ENCODE results near the gene C1QTNF6. TPM values are rescaled to one million over a fixed set of nuclear protein-coding genes. Genes with fewer than 3 reads are reported as not detected.

The C1QTNF6 gene
- total and polyA plus RNA-seq, 2 of the 4 experiments (the other 2 are of a cell fraction), result 1.1 to 10.9 TPM

- Histone ChIP-seq H3K56ac (ENCODE audit: extremely low read depth, insufficient read depth, low read length) (no peak overlapping the region), H3K9ac (ENCODE audit: low read depth, low read length) (no peak overlapping the region), H2BK15ac (ENCODE audit: low read depth, low read length) (no peak overlapping the region), H3K18ac (ENCODE audit: low read depth, low read length) (no peak overlapping the region), H3K4me2 (ENCODE audit: low read depth, low read length) (no peak overlapping the region), H3K4ac (ENCODE audit: low read depth, low read length) (no peak overlapping the region), H4K20me1 (ENCODE audit: insufficient read depth, low read length) (no peaks in the 10 kb centered on the region), H3K4me1 (ENCODE audit: control insufficient read depth, insufficient read depth, low read length) (peaks cover 4% of the 10 kb centered on the region; the same call in 1 of the 2 replicates), H4K5ac (ENCODE audit: low read depth, low read length) (no peak overlapping the region), H2AK9ac (replicated peaks; ENCODE audit: low read depth, low read length, poor library complexity) (no peak overlapping the region), H4K8ac (ENCODE audit: low read depth in 2 of 2, low read length in 2 of 2) (no peak overlapping the region), H3K23ac (ENCODE audit: low read depth, low read length) (no peak overlapping the region), H3K14ac (replicated peaks; ENCODE audit: low read depth, low read length) (no peak overlapping the region), H3K36me3 (ENCODE audit: control insufficient read depth, insufficient read depth, low read length) (no peaks in the 10 kb centered on the region), H3K79me1 (ENCODE audit: low read depth in 1 of 2, low read length in 2 of 2) (no peaks in the 10 kb centered on the region), H2AK5ac (ENCODE audit: low read depth, low read length) (no peak overlapping the region), H2BK5ac (ENCODE audit: low read depth, low read length, poor library complexity, severe bottlenecking) (no peak overlapping the region), H4K91ac (ENCODE audit: insufficient read depth, low read depth, low read length) (no peak overlapping the region), H3K27ac (ENCODE audit: insufficient read depth, low read length) (no peak overlapping the region), H2BK20ac (ENCODE audit: low read depth, low read length) (no peak overlapping the region), H3K4me3 (ENCODE audit: insufficient read depth, low read depth, low read length) (no peak overlapping the region), H2AFZ (replicated peaks; ENCODE audit: low read length, poor library complexity) (no peak overlapping the region), H3K9me1 (ENCODE audit: insufficient read depth, low read length) (no peaks in the 10 kb centered on the region), H2BK120ac (ENCODE audit: low read depth, low read length) (no peak overlapping the region), H3K9me3 (ENCODE audit: control insufficient read depth, insufficient read depth, low read length) (no peaks in the 10 kb centered on the region), H3K27me3 (ENCODE audit: control insufficient read depth, insufficient read depth, low read length) (peaks cover 69% of the 10 kb centered on the region)
- ChIA-PET CTCF (no interaction called here), POLR2A (ENCODE audit: unreplicated experiment) (no interaction called here)
- intact Hi-C loops (cut with micrococcal nuclease), result no loop called here
- TF ChIP-seq RFX5 (IDR thresholded peaks at IDR 0.05; ENCODE audit: low read depth, low read length), result no peak
- no peak for TF ChIP-seq RAD21 (IDR thresholded peaks at IDR 0.05; ENCODE audit: low read length)
- TF ChIP-seq FOS (IDR thresholded peaks at IDR 0.05; ENCODE audit: low read depth, low read length), result no peak
- TF ChIP-seq RCOR1 (IDR thresholded peaks at IDR 0.05; ENCODE audit: insufficient replicate concordance, low read length), result no peak
- TF ChIP-seq CEBPB (IDR thresholded peaks at IDR 0.05; ENCODE audit: low read depth, low read length), result no peak
- TF ChIP-seq SMC3 (IDR thresholded peaks at IDR 0.05; ENCODE audit: low read depth, low read length), result no peak
- TF ChIP-seq USF2 (IDR thresholded peaks at IDR 0.05; ENCODE audit: low read depth, low read length), result no peak
- BruUV-seq (replicated peaks), result no TSS peak
- dilution Hi-C loops (cut with HindIII; ENCODE audit: low sequenced_read_pairs, unreplicated experiment), result no loop called here
- ATAC-seq (ENCODE audit: low read depth) (no peak), DNase-seq (no peak)
- in situ Hi-C loops (cut with MboI; ENCODE audit: low sequenced_read_pairs), result no loop called here
- no CpG with 5 or more reads among the region's 6 CpGs for WGBS, 2 experiments (ENCODE audit: extremely low coverage in 2 of 2, insufficient read length in 1 of 2)
Observed at GRCh38 chr22:37211866-37212173, 23.8 kb upstream of the C1QTNF6 start.
